M059J (cell line): ENCODE measurements around the gene TBCEL. TPM values are rescaled to one million over a fixed set of nuclear protein-coding genes. Genes with fewer than 3 reads are reported as not detected.
"Not testable (repeated sequence)": the region's sequence is repeated elsewhere in the genome, so short reads cannot be mapped to it uniquely, and the experiment has no call there.

Experiments
- DNase-seq: peaks from one replicate; pipeline ENCODE4 v3.0.0-alpha.2; 2012; ENCODE audit warnings: low read depth
- total RNA-seq: library from RNA; depleted of rRNA; stranded (reverse); fragments of >200 nt; shearing (Covaris generic); gene quantifications from 2 replicates; pipeline ENCODE4 v1.2.3, GENCODE V29; 2014; rRNA removed

Gene TBCEL, protein sequence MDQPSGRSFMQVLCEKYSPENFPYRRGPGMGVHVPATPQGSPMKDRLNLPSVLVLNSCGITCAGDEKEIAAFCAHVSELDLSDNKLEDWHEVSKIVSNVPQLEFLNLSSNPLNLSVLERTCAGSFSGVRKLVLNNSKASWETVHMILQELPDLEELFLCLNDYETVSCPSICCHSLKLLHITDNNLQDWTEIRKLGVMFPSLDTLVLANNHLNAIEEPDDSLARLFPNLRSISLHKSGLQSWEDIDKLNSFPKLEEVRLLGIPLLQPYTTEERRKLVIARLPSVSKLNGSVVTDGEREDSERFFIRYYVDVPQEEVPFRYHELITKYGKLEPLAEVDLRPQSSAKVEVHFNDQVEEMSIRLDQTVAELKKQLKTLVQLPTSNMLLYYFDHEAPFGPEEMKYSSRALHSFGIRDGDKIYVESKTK
- total RNA-seq, result 13.8 and 16.3 TPM in 2 replicates

DNA sequence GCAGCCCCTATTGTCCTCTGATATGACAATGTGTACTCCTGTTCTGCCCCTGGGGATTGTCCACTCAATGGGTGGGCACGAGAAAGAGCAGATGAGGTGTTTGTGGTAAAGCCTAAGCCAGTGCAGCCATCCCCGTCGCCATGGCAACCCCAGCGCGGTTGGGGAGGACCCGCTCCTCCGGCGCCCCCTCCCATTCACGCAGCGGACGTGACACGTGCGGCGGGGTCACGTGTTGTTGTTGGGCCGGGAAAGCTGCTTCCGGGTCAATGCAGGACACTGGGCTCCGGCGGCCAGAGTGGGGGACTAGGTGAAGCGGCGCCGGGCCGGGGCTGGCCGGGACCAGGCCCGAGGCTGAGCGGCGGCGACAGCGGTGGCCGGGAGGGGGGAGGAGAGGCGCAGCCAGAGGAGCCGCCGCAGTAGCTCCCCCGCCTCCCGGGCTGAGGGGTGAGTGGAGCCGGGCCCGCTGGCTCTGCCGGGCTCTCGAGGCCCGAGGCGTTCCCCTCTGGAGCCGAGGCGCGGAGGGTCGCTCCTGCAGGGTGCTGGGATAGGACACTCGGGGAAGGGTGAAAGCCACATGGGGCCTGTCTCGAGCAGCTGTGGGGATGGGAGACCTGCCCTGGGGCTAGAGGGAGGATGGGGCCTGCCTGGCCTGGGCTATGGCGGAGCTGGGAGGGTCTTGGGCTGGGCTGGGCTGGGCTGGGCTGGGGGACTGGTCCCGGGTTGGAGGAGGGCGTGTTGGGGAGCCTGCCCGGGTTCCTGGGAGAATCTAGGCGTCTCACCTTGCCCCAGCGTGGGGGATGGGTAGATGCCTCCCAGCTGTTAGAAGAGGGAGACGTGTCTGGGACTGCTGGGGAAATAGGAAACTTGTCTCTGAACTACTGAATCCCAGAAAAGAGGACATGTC lies at the start of gene TBCEL:
TSS of gene TBCEL (plus strand) at position 255 of the 904 bp plus-strand sequence. CDS start 21,589 bp downstream, outside the sequence.
- DNase-seq, result peak; percentile 82

DNA sequence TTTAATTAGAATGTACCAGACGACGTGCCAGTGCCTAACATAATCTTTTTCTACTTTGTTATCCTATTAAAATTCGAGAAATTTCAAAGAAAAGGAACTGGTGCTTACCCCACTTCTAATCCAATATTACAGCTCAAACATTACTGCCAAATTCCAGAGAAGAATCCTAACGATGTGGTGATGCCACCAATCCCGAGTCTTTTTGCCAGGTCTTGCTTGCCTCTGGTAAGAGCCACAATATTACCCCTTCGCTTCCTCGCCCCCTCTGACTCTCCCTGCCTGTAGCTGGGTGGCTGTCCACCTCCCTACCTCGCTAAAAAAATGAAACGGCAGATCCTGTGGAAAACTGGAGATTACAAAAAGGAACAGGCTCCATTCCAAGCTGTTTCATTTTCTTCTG lies 49.4 kb upstream of the TBCEL start:
- DNase-seq, result no peak

DNA sequence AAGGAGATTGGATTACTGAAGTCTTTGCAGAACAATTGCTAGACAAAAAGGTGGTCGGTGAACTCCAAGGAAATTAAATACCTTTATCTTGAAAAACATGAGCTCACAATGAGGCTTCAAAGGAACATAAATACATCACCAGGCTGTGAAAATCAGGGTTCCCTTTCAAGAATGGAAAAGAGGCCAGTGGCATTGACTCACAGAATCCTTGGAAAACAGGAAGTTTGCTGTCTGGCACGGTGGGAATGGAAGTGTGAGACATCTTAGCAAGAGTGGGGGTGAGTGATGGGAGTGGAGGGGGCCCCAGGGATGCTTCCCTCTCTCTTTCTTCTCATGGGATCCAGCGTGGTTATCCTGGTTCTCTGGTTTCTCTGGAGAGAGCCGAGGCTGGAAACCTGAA lies 48.9 kb upstream of the TBCEL start:
- peak; percentile 15 for DNase-seq

DNA sequence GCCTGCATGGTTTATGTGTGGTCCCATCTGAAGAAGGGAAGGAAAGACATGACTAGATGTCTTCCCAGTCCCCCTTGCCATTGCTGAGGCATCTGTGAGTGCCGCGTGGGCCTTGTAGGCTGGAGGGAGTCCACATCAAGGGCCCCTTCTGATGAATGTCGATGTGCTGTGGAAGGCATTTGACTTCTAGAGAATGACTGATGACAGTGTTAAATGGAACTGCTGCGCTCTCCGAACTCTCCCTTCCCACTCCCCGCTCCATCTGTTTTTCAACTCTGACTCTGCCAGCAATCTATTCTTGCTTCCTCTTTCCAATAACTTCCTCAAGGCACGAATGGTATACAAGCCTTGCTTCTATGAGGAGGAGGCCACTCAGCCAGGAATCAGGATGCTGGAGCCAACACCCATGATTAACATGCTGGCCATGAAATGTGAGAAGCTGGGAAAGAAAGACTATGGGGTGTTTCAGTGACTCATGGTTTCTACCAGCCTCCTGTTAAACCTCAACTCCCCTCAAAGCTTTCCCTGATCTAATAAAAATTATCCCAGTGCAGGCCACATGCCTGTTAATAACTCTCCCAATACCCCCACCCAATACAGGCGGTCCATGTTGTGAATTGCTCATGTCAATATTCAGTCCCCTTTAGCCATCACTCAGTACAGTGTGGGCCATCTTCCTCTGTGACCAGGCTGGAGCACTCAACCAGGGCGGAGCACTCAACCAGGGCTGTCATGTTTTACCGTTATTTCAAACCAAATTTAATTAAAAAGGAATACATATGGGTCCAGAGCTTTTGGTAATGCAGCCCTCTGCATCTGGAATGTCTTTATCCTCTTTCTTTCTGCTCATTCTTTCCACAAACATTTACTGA lies 46.4 kb upstream of the TBCEL start:
- peak; percentile 60 for DNase-seq

DNA sequence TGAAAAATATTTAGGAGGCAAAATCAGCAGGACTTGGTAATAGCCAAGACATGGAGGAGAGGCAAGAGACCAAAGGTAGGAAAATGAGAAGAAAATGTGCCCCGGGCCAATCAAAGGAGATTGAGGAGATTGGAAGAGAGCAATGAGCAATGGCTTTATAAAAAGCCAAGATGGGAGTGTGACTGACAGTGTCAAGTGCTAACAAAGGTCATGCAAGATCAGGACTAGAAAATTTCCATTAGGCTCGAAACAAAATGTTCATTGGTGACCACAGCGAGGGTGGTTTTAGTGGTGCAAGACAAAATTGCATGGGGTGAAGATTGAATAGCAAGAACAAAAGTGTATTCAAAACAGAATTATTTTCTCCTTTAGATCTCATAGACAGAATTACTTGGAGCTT lies 45.2 kb upstream of the TBCEL start:
- DNase-seq, result no peak

DNA sequence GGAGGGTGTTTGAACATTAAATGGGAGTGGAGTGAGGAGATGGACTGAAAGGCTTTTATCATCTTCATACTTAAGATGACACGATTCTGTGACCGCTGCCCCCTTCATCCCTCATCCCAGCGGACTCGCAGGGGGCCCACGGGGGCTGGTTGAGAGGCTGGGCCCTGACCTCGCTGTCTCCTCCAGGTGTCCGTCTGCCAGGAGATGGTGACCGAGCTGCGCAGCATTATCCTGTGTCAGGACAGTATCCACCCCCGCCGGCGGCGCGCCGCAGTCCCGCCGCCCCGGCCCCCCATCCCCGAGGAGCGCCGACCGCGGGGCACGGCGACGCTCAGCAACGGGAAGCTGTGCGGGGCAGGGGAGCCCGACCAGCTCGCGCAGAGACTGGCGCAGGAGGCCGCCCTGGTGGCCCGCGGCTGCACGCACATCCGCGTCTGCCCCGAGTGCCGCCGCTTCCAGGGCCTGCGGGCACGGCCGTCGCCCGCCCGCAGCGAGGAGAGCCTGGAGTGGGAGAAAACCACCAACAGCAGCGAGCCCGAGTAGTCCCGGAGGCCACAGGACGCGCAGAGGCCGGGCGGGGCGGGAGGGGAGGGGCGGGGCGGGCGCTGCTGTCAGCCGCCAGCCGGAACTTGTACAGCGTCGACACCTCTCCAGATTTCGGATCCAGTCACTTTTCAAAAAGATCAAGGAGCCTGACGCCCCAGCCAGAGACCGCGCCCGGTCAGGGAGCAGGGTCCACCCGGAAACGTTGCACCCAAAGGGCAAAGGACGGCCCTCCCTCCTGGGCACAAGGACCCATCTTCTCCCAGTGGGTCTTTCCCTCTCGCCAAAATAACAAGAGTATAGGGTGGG lies 38.0 kb upstream of the TBCEL start:
- DNase-seq, result peak; percentile 18

DNA sequence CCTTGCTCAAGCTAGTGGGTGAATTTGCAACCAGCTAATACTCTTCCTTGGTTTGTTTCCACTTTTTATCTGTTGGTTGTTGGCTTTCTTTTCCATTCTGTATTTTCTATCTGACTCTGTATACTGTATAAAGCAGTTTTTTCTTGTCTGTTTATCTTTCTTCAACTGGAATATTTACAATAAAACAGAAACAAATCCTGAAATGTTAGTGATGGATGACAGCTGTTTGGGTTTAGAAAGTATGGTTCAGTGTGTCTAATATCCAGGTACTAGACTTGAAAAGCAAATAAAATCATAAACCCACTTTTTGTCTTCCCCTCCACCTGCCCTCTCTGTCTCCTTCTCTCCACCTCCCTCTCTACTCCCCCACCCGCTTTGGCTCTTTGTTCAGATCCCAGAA lies 35.3 kb upstream of the TBCEL start:
- no peak for DNase-seq

DNA sequence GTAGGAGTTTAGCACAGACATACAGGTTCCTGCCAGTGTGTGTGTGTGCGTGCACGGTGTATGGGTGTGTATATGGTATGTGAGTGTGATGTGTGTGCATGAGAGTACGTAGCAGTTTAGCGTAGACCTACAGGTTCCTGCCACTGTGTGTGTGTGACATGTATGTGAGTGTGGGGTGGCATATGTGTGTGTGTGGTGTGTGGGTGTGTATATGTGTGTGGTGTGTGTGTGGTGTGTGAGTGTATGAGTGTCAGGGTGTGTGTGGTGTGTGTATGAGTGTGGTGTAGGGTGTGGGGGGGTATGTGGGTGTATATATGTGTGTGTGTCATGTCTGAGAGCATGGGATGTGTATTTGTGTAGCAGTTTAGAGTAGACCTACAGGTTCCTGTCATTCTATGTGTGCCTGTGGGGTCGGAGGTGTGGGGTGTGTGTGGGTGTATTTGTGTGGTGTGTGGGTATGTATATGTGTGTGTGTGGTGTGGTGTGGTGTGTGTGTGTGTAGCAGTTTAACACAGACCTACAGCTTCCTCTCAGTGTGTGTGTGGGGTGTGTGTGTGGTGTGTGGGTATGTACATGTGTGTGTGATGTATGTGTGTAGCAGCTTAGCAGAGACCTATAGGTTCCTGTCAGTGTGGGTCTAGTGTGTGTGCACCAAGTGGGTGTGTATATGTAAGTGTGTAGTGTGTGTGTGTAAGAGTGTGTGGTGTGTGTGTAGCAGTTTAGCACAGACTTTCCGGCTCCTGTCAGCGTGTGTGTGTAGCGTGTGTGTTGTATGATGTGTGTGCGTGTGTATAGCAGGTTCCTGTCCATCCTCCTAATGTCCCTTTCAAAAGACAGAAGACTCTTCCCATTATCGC lies 31.8 kb upstream of the TBCEL start:
- DNase-seq, result no peak

DNA sequence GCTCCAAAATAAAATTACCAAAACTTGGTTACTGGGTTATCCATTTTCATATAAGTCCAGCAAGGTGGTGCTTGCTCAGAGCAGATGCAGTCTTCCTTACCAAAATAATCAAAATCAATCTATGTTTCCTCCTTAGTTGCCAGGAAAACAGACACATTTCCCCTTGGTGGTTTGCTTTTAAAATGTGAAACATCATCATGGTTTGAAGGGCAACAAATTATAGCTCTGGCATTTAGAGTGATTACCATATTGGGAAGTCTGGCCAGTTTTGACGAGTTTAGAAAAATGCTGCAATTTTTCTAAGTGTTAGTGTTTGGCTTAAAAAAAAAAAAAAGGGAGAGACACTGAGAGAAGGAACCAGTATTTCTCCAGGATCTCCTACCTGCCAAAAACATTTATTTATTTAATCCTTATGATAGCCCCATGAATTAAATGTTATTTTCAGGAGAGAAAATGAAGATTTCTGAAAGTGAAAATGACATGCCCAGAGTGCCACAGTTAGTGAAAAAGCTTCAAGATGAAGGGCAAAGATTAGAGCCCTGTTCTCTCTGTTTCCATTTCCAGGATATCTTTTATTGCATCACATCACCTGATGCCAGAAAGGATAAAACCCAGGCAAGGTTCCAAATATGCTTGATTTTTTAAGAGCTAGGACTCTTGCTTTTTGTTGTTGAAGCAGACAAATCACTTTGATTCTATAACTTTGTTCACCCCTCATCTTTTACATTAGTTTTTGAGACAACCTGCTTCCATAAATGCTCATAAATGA lies 29.6 kb upstream of the TBCEL start:
- no peak for DNase-seq

DNA sequence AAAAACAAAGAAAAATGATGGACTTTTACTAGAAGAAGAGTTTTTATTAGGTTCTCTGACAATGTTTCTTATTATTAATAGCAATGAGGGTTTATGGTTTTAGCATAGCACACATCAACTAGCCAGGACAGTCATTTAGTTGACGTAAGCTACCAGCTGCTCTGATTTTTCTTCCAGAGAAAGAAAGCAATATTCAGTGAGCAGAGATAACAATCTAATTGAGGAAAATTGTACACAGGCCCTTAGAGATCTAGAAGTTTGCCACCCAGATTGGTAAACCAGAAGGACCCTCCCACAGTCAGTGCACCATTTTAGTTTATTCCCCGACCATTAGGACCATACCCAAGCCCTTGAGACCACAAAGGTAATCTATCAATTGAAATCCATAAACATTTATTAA lies 28.7 kb upstream of the TBCEL start:
- DNase-seq, result no peak

DNA sequence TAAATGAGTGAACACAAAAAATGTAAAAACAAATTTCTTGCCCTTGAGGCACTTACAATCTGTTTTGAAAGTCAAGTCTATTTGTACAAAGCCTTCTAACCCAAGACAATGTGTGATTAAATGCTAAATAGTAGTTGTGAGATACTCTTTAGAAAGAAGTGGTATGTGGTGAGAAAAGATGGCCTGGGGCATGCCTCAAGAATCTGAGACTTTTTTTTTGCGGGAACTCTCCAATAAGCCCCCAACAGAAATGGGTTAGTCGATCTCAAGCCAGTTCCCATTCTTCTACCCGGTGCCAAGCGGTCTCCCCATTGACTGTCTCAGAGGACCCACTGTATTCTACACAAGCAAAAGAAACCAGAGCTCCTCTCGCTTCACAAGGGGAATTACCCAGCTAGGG lies 26.9 kb upstream of the TBCEL start:
- no peak for DNase-seq

DNA sequence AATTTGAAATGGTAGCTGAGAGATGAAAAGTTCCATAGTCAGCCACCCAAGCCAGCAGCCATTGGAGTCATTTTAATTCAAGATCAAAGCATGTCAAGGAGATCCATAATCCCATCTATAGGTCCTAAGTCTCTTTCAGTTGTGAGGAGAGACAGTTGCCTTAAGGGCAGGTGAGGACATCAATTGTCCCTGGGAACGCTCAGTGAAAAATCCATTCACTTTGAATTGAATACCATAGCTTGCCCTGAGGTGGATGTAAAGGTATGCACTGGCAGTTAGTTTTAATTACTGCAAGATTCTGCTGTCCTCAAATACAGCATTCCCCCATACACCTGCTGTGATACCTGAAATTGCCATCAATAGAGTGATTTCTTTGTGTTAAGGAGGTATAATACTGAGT lies 25.3 kb upstream of the TBCEL start:
- no peak for DNase-seq

DNA sequence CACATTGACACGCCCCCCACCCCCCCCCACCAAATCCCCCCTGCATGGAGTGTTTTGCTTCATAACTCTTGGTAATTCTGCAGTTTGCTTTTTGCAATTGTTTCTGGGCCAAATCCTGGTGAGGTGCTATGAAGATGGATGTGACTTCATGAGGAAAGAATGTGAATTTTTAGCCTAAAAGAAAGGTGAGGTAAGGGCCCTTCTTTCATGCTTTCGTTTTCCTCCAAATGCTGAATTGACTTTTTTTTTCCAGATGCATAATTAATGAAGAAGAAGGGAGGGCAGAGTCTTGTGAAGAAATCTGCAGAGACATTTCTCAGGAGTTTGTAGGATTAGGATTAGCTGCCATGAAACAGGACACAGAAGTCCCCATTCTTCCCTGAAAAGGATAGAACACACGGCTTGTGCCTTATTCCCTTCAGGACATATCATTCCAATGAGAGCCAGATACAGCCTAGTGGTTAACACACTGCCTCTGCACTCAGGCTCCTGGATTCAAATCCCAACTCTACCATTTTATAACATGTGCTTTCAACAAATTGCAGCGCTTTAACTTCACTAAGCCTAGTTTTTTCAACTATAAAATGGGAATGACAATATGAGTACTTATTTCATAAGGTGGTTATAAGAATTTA lies 19.6 kb upstream of the TBCEL start:
- DNase-seq, result no peak

DNA sequence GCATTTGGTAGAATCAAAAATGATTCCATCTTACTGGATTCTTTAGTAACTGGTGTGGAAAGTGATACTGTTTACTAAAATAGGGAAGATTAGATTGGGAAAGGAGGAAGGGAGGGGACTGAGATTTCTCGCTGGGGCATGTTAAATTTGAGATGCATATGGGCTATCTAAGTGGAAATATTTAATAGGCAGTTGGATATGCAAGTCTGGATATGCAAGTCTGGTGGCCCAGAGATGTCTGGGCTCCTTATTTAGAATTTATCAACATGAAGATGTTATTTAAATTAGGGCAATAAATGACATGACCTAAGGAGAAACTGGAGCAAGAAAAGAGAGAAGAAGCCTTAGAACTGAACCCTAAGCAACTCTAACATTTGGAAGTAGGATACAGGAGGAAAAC lies 17.0 kb upstream of the TBCEL start:
- DNase-seq, result no peak

DNA sequence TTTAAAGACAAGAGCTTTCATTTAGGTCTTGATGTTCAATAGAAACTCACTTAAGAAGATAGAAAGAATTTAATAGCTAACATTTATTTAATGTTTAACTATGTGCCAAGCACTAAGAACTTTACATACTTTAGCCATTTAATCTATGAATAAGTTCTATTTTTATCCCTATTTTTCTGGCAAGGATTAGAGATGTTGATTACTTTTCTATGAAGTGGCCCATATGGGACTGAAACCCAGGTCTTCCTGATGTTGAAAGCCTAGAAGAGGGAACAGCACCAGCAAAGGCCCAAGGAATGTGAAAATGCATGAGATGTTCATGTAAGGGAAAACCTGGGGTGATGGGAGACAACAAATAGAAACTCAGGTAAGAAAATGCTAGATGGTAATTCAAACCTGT lies 15.4 kb upstream of the TBCEL start:
- no peak for DNase-seq

DNA sequence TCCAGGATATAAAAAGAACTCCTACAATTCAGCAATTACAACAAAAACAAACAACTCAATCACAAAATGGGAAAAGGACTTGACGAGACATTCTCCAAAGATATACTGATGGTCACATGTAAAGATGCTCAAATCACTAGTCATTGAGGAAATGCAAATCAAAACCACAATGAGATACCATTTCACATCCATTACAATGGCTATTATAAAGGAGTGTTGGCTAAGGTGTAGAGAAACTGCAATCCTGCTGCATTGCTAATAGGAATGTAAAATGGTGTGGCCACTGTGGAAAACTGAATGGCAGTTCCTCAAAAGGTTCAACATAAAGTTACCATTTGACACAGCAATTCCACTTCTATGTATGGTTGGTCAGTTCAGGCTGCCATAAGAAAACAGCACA lies 11.8 kb upstream of the TBCEL start:
- no peak for DNase-seq

DNA sequence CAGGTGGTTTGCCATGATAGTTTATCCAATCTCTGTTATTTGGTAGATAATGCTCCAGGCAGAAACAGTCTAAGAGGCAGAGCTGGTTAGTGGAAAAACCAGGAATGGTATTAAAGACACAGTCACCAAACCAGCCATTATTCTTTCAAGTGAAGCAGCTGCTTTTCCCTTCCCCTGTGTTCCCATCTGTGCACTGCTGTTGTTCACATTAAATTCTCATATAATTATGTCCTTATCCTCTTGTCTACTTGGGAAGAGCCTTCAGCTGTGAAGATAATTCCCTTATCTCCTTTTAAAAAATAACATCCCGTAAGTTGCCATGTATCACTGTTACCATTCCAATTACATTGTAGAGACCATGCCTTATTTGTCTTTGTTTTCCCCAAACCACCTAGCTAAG lies 5.2 kb upstream of the TBCEL start:
- no peak for DNase-seq

DNA sequence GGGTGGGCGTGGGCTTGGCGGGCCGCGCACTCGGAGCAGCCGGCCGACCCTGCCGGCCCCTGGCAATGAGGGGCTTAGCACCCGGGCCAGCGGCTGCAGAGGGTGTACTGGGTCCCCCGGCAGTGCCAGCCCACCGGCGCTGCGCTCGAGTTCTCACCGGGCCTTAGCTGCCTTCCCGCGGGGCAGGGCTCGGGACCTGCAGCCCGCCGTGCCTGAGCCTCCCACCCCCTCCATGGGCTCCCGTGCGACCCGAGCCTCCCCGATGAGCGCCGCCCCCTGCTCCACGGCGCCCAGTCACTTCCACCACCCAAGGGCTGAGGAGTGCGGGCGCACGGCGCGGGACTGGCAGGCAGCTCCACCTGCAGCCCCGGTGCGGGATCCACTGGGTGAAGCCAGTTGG lies 2.2 kb upstream of the TBCEL start:
- not testable (repeated sequence) for DNase-seq

DNA sequence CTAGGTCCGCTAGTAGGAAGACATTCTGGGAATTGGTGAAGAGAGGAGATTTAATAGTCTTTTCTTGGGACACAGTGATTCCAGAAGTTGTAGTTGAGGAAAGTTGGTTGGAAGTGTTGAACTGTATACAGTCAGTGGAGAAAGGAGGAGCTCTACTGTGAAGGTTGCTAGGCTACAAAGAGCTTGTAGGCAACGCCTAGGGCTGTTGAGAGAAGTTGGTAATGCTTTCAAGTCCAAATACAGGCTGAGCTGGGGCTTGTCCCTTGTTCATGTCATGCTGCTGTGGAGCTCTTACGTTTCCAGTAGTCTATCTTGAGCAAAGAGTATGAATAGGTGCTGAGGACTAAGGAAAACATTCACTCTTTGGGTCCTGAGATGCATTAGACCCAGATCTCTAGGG lies 1.1 kb downstream of the TBCEL start:
- peak; percentile 33 for DNase-seq
